ENCODE measurements around the gene MAP3K4. TPM values are rescaled to one million over a fixed set of nuclear protein-coding genes. Genes with fewer than 3 reads are reported as not detected.

Gene MAP3K4
- total RNA-seq, 3 donors from 2014 or later, result 24.6 to 49.2 (median 45.2) TPM

DNA sequence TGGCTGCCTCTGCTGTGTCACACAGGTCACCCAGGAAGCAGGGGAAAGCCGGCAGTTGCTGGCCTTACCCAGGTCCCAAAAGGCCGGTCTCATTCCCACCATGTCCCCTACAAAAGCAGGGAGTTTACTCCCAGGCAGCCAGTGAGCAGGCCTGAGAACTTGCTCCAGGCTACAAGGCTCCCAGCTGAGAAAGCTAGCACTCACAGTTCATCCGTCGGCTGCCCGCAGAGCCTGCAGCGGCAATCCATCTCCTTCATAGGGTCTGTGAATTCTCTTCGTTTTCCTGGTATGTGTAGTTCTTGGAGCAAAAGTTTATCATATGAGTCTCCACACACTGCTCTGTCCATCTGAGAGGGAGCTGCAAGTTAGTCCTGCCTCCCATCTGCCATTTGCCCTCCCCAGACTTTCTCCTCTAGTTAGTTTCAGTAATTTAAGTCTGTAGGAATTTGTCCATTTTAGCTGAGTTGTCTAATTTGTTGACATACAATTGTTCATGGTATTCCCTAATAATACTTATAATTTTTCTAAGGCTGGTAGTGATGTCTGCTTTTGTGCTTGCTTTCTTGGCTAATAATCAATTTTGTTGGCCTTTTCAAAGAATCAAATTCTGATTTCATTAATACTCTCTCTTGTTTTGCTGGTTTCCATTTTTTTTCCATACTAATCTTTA, 135.6 kb downstream of the MAP3K4 start:
- no peaks in the 10 kb centered on the region for H3K36me3 ChIP-seq
- DNase-seq (ENCODE audit: low spot score in 2 of 2), result no peak

GRCh38 chr6:161128230-161128629, 136.7 kb downstream of the MAP3K4 start:
- H3K9me3 ChIP-seq, result peaks cover 0 to 15% of the 10 kb centered on the region in 2 donors
- no peaks in the 10 kb centered on the region for H3K36me3 ChIP-seq
- no peaks in the 10 kb centered on the region for H3K4me1 ChIP-seq
- DNase-seq (ENCODE audit: low spot score in 2 of 2), result no peak
- H3K27ac ChIP-seq, result no peak overlapping the region
- H3K27me3 ChIP-seq, result no peaks in the 10 kb centered on the region
- intact Hi-C loops (cut with DNase I; ENCODE audit: low total_unique reads), result no loop called here
- TF ChIP-seq POLR2A (IDR thresholded peaks at IDR 0.05) (no peak), CTCF (IDR thresholded peaks at IDR 0.05) (no peak), POLR2AphosphoS5 (IDR thresholded peaks at IDR 0.05) (no peak)
- H3K4me3 ChIP-seq, result no peak overlapping the region

More for the DNA sequence above, 135.6 kb downstream of the MAP3K4 start:
- H3K27me3 ChIP-seq, result no peaks in the 10 kb centered on the region
- intact Hi-C loops (cut with DNase I; ENCODE audit: low total_unique reads), result no loop called here
- H3K4me1 ChIP-seq, result no peaks in the 10 kb centered on the region
- no peak for TF ChIP-seq POLR2AphosphoS5 (IDR thresholded peaks at IDR 0.05)
- H3K27ac ChIP-seq, result no peak overlapping the region
- peaks cover 0 to 19% of the 10 kb centered on the region in 2 donors for H3K9me3 ChIP-seq
- no peak overlapping the region for H3K4me3 ChIP-seq

DNA sequence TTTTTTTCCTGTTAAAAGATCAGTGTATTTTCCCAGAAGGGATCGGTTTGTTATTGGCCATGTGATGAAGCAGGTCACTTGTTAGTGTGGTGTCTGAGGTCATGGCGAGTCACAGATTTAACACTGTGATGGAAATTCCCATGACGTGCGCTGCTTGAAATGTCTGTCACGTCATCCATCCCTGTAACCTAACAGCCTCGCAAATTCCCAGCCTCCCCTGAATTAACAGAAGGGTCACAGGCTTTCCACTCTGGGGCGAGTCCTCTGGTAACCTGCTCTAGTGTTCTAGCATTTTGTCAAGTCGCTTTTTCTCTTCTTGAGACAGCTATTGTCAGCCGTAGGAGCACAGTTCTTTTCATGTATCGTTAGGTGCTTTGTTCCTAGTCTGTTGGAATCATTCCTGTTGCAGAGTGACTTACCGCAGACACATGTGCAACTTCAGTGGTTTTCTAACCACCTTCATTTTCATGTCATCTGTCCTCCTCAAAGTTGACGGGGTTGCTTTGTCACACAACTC, 137.2 kb downstream of the MAP3K4 start:
- Histone ChIP-seq H3K27ac (no peak overlapping the region), H3K4me3 (no peak overlapping the region), H3K27me3 (no peaks in the 10 kb centered on the region), H3K36me3 (no peaks in the 10 kb centered on the region), H3K9me3 (peaks cover 0 to 10% of the 10 kb centered on the region in 2 donors), H3K4me1 (no peaks in the 10 kb centered on the region)
- no peak for TF ChIP-seq CTCF (IDR thresholded peaks at IDR 0.05)
- TF ChIP-seq POLR2A (IDR thresholded peaks at IDR 0.05), result no peak
- no peak for TF ChIP-seq POLR2AphosphoS5 (IDR thresholded peaks at IDR 0.05)
- intact Hi-C loops (cut with DNase I; ENCODE audit: low total_unique reads), result no loop called here
- no peak for DNase-seq (ENCODE audit: low spot score in 2 of 2)

- intact Hi-C loops (cut with DNase I; ENCODE audit: low total_unique reads), result no loop called here
- Histone ChIP-seq H3K4me1 (no peaks in the 10 kb centered on the region), H3K4me3 (no peak overlapping the region), H3K27me3 (no peaks in the 10 kb centered on the region), H3K36me3 (no peaks in the 10 kb centered on the region), H3K9me3 (no peaks in the 10 kb centered on the region), H3K27ac (no peak overlapping the region)
- DNase-seq (ENCODE audit: low spot score in 2 of 2), result no peak
- TF ChIP-seq POLR2A (IDR thresholded peaks at IDR 0.05) (no peak), POLR2AphosphoS5 (IDR thresholded peaks at IDR 0.05) (no peak), CTCF (IDR thresholded peaks at IDR 0.05) (no peak)
Observed at GRCh38 chr6:161130541-161130940, 139.0 kb downstream of the MAP3K4 start.

DNA sequence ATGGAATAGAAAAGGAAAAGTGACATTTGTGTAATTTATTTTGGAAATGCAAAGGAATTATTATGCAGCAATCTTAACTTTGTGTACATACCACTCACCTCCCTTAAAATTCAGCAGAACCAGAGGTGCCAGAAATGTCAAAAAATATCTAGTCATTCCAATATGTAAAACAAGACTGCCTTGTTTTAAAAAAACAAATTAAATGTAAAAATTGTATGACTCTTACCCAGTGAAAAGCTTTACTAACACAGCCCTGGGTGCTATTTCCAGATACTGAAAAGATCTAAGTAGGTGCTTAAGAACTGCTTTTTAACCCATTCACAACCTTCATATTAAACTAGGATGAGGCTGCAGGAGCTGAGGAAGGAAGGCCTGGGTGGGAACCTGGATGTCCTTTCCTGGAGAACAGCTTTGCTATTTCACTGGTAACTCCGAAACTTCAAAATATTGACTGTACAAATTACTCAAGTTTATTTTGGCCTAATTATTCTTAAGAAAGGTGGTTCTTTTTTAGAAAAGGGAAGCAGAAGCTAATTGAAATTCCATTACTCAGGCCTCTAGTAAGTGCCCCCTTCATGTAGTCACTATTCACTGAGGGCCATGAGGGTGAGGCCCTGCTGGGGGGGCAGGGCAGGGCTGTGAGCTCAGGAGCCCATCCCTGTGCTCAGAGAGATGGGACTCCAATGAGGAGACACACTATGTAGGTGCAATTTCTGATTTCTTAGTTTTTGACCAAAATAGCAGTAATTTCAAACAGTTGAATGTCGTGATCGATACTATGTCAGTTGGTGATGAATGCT, 139.6 kb downstream of the MAP3K4 start:
- no peaks in the 10 kb centered on the region for H3K9me3 ChIP-seq
- no peaks in the 10 kb centered on the region for H3K27me3 ChIP-seq
- no peak overlapping the region for H3K4me3 ChIP-seq
- no peaks in the 10 kb centered on the region for H3K4me1 ChIP-seq
- no peaks in the 10 kb centered on the region for H3K36me3 ChIP-seq
- no peak overlapping the region for H3K27ac ChIP-seq
- intact Hi-C loops (cut with DNase I; ENCODE audit: low total_unique reads), result no loop called here
- TF ChIP-seq CTCF (IDR thresholded peaks at IDR 0.05) (no peak), POLR2AphosphoS5 (IDR thresholded peaks at IDR 0.05) (no peak), POLR2A (IDR thresholded peaks at IDR 0.05) (no peak)
- no peak for DNase-seq (ENCODE audit: low spot score in 2 of 2)

Data from breast epithelium (tissue), 4 donors.